Stimulated activated CD8-positive, alpha-beta memory T cell treated with anti-CD3 and anti-CD28 coated beads, Interleukin-4, amount 100 ng/mL, for 48 hours (primary cell): ENCODE data around the gene SAMD8.
A peak's percentile ranks its signal among the peaks of the same experiment; 100 is the strongest.
"Not testable (repeated sequence)": the region's sequence is repeated elsewhere in the genome, so short reads cannot be mapped to it uniquely, and the experiment has no call there.

Source experiments
- DNase-seq: peaks from one replicate; pipeline ENCODE4 v3.0.0-alpha.2; 2020

SAMD8 gene

DNA sequence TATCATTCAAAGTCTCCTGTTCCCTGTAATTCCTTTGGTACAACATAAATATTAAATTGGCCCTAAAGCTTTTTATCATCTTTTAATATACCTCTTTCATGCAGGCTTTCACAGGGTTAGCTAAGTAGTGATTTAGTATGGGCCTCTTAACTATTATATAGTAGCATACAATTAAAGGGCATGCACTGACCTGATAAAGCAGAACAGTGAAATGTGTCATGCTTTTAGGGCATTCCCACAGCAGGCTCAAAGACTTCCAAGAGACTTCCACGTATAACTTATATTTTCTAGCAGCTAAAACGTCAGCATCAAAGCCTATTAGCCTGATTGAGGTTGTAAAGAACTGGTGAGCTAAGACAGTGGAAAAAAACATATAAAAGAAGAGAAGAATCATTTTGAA lies 35.3 kb downstream of the SAMD8 start:
- DNase-seq = no peak

GRCh38 chr10:75150656-75151055 lies 39.2 kb downstream of the SAMD8 start:
- no peak for DNase-seq

DNA sequence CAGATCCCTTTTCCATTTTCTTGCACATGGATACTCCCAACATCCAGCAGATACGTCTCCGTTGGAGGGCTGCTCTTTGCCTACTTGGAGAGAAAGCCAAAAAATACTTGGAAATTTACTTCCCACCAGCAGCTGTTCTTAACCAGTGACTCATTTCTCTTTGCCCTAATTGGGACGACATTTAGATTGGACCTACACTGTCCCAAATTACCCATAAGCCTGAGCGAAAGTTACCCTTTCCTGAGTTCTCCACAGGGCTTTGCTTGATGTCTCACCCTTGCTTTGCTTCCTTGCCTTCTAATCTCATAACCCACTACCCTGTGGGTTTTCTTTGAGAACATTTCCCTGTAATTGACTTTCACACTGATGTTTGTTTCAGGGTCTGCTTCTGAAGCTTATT lies 48.1 kb downstream of the SAMD8 start:
- DNase-seq = no peak

DNA sequence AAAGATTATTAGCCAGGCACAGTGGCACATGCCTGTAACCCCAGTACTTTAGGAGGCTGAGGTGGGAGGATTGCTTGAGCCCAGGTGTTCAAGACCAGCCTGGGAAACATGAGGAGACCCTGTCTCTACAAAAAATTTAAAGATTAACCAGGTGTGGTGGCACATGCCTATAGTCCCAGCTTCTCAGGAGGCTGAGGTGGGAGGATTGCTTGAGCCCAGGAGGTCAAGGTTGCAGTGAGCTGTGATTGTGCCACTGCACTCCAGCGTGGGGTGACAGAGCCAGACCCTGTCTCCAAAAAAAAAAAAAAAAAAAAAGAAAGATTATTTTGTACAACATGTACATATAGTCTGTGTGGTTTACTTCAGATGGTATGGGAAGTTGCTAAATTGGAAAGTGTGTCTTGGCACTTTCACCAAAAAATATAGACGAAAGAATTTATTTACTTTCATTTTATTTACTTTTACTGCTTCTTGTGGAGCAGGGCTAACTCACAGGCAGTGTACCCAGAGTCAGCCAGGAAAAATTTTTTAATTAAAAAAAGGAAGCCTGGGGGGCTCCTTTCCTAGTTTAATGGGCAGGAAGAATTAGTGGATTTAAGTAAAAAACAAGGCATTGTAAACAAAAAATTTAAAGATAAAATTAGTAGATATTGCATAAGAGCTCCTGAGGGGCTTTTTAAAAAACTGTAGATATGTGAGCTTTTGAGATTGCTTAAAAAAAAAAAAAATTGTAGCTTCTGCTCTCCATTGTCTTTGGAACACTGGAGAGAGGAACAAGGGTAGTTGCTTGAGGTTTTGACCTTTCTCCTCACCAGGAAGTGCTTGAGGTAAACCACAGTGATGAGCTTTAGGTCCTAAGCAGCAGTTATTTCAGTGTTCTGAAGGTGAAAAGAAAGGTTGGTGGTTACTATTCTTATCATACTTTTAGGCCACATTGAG lies 54.5 kb downstream of the SAMD8 start:
- no peak for DNase-seq

DNA sequence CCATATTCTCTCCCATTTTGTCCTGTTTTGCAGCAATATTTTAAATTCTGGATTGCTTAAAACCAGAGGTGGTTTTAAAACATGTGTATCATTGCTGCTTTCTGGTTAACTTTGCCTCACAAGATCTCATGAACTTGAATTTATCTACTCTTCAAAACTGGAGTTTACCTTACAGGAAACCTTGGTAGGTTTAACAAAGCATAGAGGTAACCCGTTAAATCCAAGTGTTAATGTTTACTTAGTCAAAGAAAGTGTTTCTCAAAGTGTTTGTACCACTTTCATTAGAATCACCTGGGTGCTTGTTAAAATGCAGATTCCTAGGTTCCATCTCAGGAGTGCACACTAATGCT lies 55.1 kb downstream of the SAMD8 start:
- no peak for DNase-seq

DNA sequence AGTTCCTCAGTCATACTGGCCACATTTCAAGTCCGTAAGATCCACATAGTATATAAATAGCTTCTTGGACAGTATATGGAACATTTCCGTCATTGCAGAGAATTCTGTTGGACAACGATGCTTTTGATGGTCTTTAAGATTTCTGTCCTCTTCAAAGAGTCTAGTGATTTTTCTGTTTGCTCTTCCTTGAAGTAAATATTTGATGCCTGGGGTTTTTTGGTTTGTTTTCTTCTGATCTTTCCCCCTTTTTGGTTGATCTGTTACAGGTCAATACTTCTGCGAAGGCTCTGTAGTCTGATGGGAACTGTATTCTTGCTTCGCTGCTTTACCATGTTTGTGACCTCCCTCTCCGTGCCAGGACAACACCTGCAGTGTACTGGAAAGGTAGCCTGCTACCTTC lies 56.8 kb downstream of the SAMD8 start:
- DNase-seq = no peak

DNA sequence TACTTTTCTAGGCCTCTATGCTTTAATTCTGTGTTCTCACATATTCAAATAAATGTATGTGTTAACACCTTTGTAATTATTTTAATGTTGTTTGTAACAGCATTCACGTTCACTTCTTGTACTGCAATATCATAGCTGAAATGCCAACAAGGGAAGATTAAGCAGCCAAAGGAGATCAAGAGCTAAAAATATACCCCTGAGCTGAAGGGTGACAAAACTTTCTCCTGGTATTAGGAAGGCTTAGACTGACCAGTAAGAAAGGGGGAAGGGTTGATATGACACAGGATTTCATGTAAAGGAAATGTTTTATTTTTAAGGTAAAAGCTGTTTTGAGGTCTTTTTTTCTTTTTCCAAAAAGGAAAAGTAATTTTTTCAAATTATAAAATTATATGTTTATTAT lies 58.8 kb downstream of the SAMD8 start:
- DNase-seq = no peak

GRCh38 chr10:75175046-75175445 lies 63.6 kb downstream of the SAMD8 start:
- no peak for DNase-seq

DNA sequence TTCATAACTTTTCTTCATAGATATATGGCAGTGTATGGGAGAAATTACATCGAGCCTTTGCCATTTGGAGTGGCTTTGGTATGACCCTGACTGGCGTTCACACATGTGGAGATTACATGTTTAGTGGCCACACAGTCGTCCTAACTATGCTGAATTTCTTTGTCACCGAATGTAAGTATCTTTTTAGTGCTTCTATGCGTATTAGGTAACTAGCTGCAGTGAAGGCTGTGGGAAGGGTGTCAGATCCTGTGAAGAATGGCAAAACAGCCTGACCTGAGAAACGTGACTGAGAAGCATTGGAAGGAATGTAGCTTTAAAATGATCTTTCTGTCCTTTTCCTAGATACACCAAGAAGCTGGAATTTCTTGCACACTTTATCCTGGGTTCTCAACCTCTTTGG lies 64.6 kb downstream of the SAMD8 start:
- no peak for DNase-seq

GRCh38 chr10:75176736-75177135 lies 65.3 kb downstream of the SAMD8 start:
- no peak for DNase-seq

DNA sequence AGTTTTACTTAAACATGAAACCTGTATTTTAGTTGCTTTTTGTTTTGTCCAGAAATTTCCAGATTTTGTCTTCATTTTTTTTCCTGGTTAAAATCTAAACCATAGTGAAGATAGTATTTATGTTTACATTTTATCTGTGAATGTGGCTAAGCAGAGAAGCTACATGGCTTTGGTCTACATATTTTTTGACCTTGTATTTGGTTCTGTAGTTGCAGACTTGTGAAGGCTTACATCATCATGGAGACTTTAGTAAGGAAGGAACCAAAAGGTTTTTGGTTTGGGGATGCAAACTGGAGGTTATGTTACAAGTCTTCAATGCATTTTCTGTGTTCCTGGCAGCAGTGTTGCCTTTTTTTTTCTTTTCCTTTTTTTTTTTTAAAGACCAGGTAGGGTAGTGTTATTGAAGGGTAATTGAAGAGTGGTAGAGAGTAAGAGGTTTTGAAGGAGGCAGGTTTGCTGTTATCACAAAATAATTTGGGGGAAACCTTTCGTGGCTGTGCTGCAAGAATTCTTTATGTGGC lies 68.3 kb downstream of the SAMD8 start:
- no peak for DNase-seq

GRCh38 chr10:75180592-75180991 lies 69.1 kb downstream of the SAMD8 start:
- no peak for DNase-seq

DNA sequence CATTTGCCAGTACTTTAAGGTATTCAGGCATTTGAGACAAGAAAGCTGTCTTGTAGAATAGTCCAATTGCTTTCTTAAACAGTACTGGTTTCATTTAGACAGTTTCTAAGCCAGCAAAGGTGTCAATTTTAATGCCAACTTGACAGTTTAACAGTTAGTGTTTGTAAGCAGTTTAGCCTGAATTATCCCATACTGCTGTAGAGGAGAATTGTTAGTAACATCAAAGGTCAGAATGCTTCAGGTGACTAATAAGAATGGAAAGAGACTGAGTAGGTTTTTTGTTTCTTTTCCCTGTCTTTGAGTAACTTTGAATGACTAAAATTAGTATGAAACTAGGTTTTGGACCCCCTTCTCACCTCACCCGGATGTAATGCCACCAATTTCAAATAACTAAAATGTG lies 69.6 kb downstream of the SAMD8 start:
- DNase-seq = no peak

DNA sequence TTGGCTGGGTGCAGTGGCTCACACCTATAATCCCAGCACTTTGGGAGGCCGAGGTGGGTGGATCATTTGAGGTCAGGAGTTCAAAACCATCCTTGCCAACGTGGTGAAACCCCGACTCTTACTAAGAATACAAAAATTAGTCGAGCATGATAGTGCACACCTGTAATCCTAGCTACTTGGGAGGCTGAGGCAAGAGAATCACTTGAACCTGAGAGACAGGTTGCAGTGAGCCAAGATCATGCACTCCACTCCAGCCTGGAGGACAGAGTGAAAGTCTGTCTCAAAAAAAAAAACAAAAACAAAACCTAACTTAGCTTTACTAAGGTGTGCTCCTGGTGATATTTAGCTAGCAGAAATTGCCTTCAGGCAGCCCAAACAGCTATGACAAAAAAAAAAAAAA lies 74.9 kb downstream of the SAMD8 start:
- DNase-seq = peak; percentile 20

- peak; percentile 64 for DNase-seq
These were observed 76.5 kb downstream of the SAMD8 start for GRCh38 chr10:75187961-75188426.

- DNase-seq = peak; percentile 6
These were observed 77.1 kb downstream of the SAMD8 start for GRCh38 chr10:75188522-75188921.

DNA sequence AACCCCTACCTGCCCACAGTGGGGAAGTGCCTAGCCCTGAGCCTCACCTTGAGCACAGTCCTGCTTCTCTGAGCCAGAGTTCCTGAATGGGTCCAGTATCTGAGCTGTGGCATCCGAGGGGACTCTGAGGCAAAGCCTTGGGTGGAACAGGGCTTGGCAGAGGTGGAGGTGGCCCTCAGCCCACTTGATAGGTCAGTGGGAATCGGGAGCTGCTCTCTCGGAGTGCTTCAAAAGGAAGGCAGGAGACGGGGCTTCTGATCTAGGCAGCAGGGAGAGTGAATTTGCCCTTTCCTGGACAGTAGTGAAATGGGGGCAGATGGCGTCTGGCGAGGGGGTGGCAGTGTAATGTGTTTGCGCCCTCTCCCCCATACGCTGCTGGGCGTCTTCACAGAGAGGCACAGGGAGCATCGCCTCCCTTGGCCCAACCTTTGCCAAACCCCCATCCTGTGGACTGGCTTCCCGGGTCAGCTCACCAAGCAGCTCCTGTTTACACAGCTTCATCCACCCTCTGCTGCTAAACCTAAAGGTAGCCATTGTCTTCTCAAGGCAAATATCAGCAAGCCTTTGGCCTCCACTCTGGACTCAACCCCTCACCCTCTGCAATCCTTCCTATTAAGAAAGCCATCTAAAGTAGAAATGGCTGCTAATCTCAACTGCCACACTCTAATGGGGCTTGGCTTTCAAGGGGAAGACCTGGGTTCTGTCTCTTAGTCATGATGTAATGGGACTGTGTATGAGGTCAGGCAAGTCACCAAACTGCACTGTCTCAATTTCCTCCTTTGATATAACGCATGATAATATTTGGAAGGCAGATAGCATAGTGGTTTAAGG lies 78.0 kb downstream of the SAMD8 start:
- DNase-seq = peak; percentile 21

DNA sequence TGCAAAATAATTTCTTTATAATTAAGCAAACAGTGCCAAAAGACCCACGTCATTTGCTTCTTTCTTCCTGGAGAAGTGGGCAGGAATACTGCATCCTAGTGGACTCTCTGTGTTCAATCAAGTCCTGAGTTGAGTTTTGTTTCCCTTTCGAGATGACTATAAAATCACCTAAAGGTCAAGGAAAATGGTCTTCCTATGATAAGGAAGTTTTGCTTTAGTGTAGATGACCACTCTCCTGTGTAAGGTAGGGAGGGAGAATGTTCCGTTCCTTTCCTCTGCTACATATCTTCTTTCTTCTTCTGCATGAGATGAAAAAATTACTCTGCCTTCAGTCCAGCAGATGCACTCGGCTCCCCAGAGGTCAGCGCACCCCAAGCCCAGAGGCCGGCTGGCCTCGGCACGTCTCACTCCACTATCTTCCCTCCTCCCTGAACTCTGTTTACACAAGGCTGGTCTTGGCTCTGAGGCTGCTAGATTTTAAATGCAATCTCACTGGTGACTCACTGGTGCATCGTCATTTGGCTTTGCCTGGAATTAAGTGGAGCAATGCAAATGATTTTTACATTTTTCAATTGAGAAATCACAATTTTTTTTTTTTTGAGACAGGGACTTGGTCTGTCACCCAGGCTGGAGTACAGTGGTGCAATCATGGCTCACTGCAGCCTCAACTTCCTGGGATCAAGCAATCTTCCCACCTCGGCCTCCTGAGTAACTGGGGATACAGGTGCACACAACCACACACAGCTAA lies 80.5 kb downstream of the SAMD8 start:
- peak; percentile 4 for DNase-seq

DNA sequence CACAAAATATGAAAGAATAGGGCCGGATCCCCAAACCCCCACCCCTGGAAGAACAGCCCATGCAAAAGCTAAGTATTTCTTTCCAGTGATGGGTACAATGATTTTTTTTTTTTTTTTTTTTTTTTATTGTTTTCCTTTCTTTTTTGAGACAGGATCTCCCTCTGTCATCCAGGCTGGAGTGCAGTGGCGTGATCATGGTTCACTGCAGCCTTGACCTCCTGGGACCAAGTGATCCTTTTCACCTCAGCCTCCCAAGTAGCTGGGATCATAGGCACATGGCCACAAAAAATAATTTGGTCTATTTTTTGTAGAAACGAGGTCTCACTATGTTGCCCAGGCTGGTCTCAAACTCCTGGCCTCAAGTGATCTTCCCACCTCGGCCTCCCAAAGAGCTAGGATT lies 83.2 kb downstream of the SAMD8 start:
- not testable (repeated sequence) for DNase-seq

DNA sequence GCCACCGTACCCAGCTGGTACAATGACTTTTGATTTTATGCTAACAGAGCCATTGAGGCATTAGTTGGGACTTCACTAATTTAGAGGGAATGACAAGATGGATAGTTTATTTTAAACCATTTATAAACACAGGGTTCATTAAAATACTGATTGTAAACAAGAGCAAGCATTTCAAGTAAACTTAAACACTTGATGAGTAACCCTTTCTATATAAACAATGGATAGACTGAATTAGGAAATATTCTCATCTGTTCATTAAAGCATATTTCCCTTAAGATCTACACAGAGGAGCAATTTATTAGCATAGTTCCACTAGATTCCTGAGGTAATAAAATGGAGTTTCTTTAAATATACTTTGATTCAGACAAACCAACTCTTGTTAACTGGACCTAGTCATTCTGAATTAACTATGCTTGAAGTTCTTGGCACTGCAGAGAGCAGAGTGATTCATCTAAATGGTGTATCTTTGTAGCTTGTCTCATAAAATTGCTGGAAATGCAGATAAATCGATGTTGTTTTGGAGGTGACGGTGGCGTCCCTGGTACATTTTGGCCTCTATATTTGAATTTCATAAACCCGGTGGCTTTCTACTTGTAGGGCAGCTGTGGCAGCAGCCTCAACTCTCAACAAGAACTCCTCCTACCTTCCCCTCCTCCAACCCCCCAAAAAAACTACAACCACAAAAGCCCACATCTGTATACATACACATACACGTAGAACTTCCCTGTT lies 83.7 kb downstream of the SAMD8 start:
- no peak for DNase-seq

DNA sequence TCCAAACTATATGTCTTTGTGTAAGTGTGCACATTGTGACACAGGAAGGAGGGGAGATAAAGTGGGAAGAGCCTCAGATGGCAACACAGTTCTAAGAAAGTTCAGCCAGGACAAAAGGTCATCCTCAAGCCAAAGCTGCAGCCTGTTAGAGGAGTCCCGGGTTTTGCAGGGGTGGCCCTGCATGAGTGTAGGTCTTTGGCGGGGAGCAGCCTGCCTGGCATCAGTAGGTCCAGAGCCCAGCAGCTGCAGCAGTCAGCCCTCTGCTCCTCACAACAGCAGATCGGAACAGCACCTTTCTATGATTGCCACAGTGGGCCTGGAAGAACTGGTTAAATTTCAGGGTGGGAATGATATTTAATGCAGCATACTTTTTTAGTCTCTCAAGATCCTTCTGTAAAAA lies 85.6 kb downstream of the SAMD8 start:
- DNase-seq = peak; percentile 7

DNA sequence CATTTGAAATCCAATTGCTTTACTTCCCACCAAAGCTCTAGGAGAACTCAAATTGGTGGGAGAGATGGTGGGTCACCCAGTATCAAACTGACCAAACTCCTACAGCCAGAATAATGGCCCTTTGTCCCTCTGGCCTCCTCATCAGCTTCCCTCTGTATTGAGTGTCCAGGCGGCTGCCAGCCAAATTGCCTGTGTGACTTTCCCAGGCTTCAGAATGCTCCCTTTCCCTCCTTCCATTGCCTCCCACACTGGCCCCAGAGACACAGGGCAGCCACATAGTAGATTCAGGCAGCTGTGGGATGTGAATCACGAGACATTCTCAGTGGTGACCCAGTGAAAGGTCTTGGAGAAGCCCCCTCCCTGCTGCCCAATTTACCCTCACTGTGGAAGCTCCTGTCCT lies 86.5 kb downstream of the SAMD8 start:
- DNase-seq = peak; percentile 9
